GM23338 (cell line): ENCODE results near the gene PACS1. TPM values are rescaled to one million over a fixed set of nuclear protein-coding genes. Genes with fewer than 3 reads are reported as not detected.

Experiments
- ATAC-seq: fragments of 200-7000 bp; cut with Tn5 transposase; 3 replicates; pipeline ENCODE4 v1.9.1; 2020
- DNase-seq: peaks from one replicate; pipeline ENCODE4 v3.0.0-alpha.2; 2015; ENCODE audit warnings: low spot score
- H2AFZ ChIP-seq: fragments of 200-600 bp; sonication (generic); 2 replicates; pipeline ENCODE4 v1.8.0; 2016; ENCODE audit warnings: antibody characterized with exemption, mild to moderate bottlenecking, moderate library complexity
- H3F3A ChIP-seq: fragments of 200-600 bp; sonication (generic); replicated peaks from 2 replicates; pipeline ENCODE4 v1.8.0; 2017; ENCODE audit warnings: antibody characterized with exemption, mixed run types, low read depth
- H3K27ac ChIP-seq: fragments of 200-600 bp; sonication (generic); 2 replicates; pipeline ENCODE4 v1.6.1; 2016; ENCODE audit warnings: low read depth
- H3K27me3 ChIP-seq: fragments of 200-600 bp; sonication (generic); 2 replicates; pipeline ENCODE4 v1.8.0; 2016; ENCODE audit warnings: mild to moderate bottlenecking, mixed run types, moderate library complexity; ENCODE audit not compliant: insufficient read depth
- H3K36me3 ChIP-seq: fragments of 200-600 bp; sonication (generic); 2 replicates; pipeline ENCODE4 v1.8.0; 2016; ENCODE audit warnings: mild to moderate bottlenecking; ENCODE audit not compliant: insufficient read depth
- H3K4me1 ChIP-seq: fragments of 200-600 bp; sonication (generic); 2 replicates; pipeline ENCODE4 v1.8.0; 2016; ENCODE audit warnings: mild to moderate bottlenecking, moderate library complexity; ENCODE audit not compliant: insufficient read depth
- H3K4me2 ChIP-seq: fragments of 200-600 bp; sonication (generic); 2 replicates; pipeline ENCODE4 v1.7.1; 2017; ENCODE audit warnings: mixed run types
- H3K4me3 ChIP-seq: fragments of 200-600 bp; sonication (generic); 2 replicates; pipeline ENCODE4 v1.6.1; 2016; ENCODE audit warnings: mixed run types
- H3K79me2 ChIP-seq: fragments of 200-600 bp; sonication (generic); replicated peaks from 2 replicates; pipeline ENCODE4 v1.8.0; 2017; ENCODE audit warnings: mild to moderate bottlenecking; ENCODE audit not compliant: insufficient read depth
- H3K9me2 ChIP-seq: fragments of 200-600 bp; sonication (generic); 2 replicates; pipeline ENCODE4 v1.8.0; 2017; ENCODE audit not compliant: insufficient read depth
- H4K20me1 ChIP-seq: fragments of 200-600 bp; sonication (generic); replicated peaks from 2 replicates; pipeline ENCODE4 v1.8.0; 2017; ENCODE audit warnings: mild to moderate bottlenecking; ENCODE audit not compliant: insufficient read depth
- H3K27ac Mint-ChIP-seq: 2 replicates; pipeline ENCODE4 v1.8.0; 2020; ENCODE audit warnings: inconsistent platforms, mild to moderate bottlenecking, moderate library complexity, mixed read lengths
- H3K27me3 Mint-ChIP-seq: 3 replicates; pipeline ENCODE4 v1.8.0; 2022; ENCODE audit warnings: low read depth, mild to moderate bottlenecking, moderate library complexity, mixed read lengths, inconsistent platforms; ENCODE audit not compliant: insufficient read depth, poor library complexity
- H3K36me3 Mint-ChIP-seq: 3 replicates; pipeline ENCODE4 v1.8.0; 2021; ENCODE audit warnings: low read depth, mild to moderate bottlenecking, inconsistent platforms, moderate library complexity, mixed read lengths
- H3K4me1 Mint-ChIP-seq: 3 replicates; pipeline ENCODE4 v1.8.0; 2020; ENCODE audit warnings: mild to moderate bottlenecking, inconsistent platforms, mixed read lengths
- H3K4me3 Mint-ChIP-seq: 3 replicates; pipeline ENCODE4 v1.8.0; 2021; ENCODE audit warnings: moderate library complexity, mild to moderate bottlenecking, inconsistent platforms, mixed read lengths
- H3K9me3 Mint-ChIP-seq: 3 replicates; pipeline ENCODE4 v1.8.0; 2020; ENCODE audit warnings: moderate library complexity, mild to moderate bottlenecking, inconsistent platforms, mixed read lengths
- CREB1 ChIP-seq: fragments of 250-450 bp; sonication (Bioruptor Pico); IDR thresholded peaks from 2 replicates; pipeline ENCODE4 v1.5.0; 2020; ENCODE audit warnings: low read depth, mild to moderate bottlenecking, moderate library complexity
- CTCF ChIP-seq, 2 experiments: fragments of 200-600 bp in 1 of 2; sonication (generic) in 1 of 2; conservative IDR thresholded peaks; 2 replicates each; pipeline versions ENCODE4 v1.5.1 to v1.6.1; 2016 to 2017; ENCODE audit warnings: antibody characterized with exemption in 2 of 2, low read depth in 2 of 2, mild to moderate bottlenecking in 2 of 2, moderate library complexity in 1 of 2
- ETS1 ChIP-seq: IDR thresholded peaks from 2 replicates; pipeline ENCODE4 v1.6.1; 2016; ENCODE audit warnings: antibody characterized with exemption
- EZH2 ChIP-seq: fragments of 200-600 bp; sonication (generic); IDR thresholded peaks from one replicate; pipeline ENCODE4 v1.8.0; 2017; ENCODE audit warnings: antibody characterized with exemption, mild to moderate bottlenecking, low read depth; ENCODE audit not compliant: unreplicated experiment
- EZH2phosphoT487 ChIP-seq: fragments of 200-600 bp; sonication (generic); IDR thresholded peaks from one replicate; pipeline ENCODE4 v1.8.1; 2018; ENCODE audit warnings: antibody characterized with exemption; ENCODE audit not compliant: unreplicated experiment
- JUNB ChIP-seq: IDR thresholded peaks from one replicate; pipeline ENCODE4 v1.6.1; 2016; ENCODE audit warnings: antibody characterized with exemption; ENCODE audit not compliant: unreplicated experiment
- NANOG ChIP-seq: IDR thresholded peaks from 2 replicates; pipeline ENCODE4 v1.6.1; 2016; ENCODE audit warnings: antibody characterized with exemption, borderline replicate concordance
- POLR2AphosphoS5 ChIP-seq: IDR thresholded peaks from 2 replicates; pipeline ENCODE4 v1.6.1; 2016; ENCODE audit warnings: antibody characterized with exemption, low read depth
- REST ChIP-seq: IDR thresholded peaks from one replicate; pipeline ENCODE4 v1.6.1; 2018; ENCODE audit warnings: antibody characterized with exemption; ENCODE audit not compliant: unreplicated experiment
- STAT1 ChIP-seq: IDR thresholded peaks from one replicate; pipeline ENCODE4 v1.6.1; 2016; ENCODE audit warnings: antibody characterized with exemption; ENCODE audit not compliant: unreplicated experiment
- ZNF114 ChIP-seq: fragments of 250-450 bp; sonication (Bioruptor Pico); IDR thresholded peaks from 2 replicates; pipeline ENCODE4 v1.5.0; 2020; ENCODE audit warnings: mild to moderate bottlenecking, moderate library complexity
- ZNF331 ChIP-seq: fragments of 250-450 bp; sonication (Bioruptor Pico); IDR thresholded peaks from 2 replicates; pipeline ENCODE4 v1.5.0; 2020; ENCODE audit warnings: low read depth, mild to moderate bottlenecking, moderate library complexity
- ZNF462 ChIP-seq: fragments of 250-450 bp; sonication (Bioruptor Pico); IDR thresholded peaks from 2 replicates; pipeline ENCODE4 v1.5.0; 2020; ENCODE audit warnings: mild to moderate bottlenecking, moderate library complexity
- polyA plus RNA-seq: library from polyadenylated mRNA; unstranded; fragments of >200 nt; fragmentation: Nextera tagmentation; extraction: Ambion mirVana; gene quantifications from 2 replicates; pipeline ENCODE4 v1.2.1, GENCODE V29; 2016
- total RNA-seq: library from RNA; depleted of rRNA; stranded (reverse); fragments of >200 nt; shearing (Covaris generic); gene quantifications from 2 replicates; pipeline ENCODE4 v1.2.3, GENCODE V29; 2014

Gene PACS1
- total and polyA plus RNA-seq, 2 experiments from 2014 or later = 8.0 to 37.5 TPM

GRCh38 chr11:66259956-66260355, 189.9 kb downstream of the PACS1 start:
- no peaks in the 10 kb centered on the region; the same call in 2 of the 3 replicates for H3K9me3 Mint-ChIP-seq
- no peak overlapping the region for H3K4me2 ChIP-seq
- ATAC-seq (no peak), DNase-seq (no peak)
- peaks cover 8% of the 10 kb centered on the region; the same call in 1 of the 2 replicates for H4K20me1 ChIP-seq
- no peak overlapping the region for H3K4me3 ChIP-seq
- no peak overlapping the region for H3K27ac ChIP-seq
- no peak overlapping the region for H3K27ac Mint-ChIP-seq
- H3K4me1 ChIP-seq = peaks cover 19% of the 10 kb centered on the region
- H3K27me3 Mint-ChIP-seq = peaks cover 20% of the 10 kb centered on the region
- peaks cover 16% of the 10 kb centered on the region for H3K4me1 Mint-ChIP-seq
- H3K36me3 ChIP-seq = 0 out of 2 replicates have a peak, but pooled peaks cover 9% of the 10 kb centered on the region
- no peak overlapping the region for H2AFZ ChIP-seq
- peaks cover 24% of the 10 kb centered on the region for H3F3A ChIP-seq
- peaks cover 11% of the 10 kb centered on the region; the same call in 1 of the 2 replicates for H3K79me2 ChIP-seq
- H3K4me3 Mint-ChIP-seq = peak overlapping the region; percentile 91; the same call in 1 of the 3 replicates
- peaks cover 39% of the 10 kb centered on the region for H3K36me3 Mint-ChIP-seq
- no peaks in the 10 kb centered on the region for H3K9me2 ChIP-seq
- TF ChIP-seq REST (no peak), CTCF (conservative IDR thresholded peaks at IDR 0.05; ENCODE audit: low read depth in 2 of 2) (no peak), CREB1 (CRISPR knock-in tag) (no peak), EZH2 (no peak), ZNF462 (CRISPR knock-in tag) (no peak), ZNF331 (no peak), STAT1 (no peak), ETS1 (no peak), EZH2phosphoT487 (no peak), ZNF114 (CRISPR knock-in tag) (no peak), POLR2AphosphoS5 (no peak), JUNB (no peak), NANOG (no peak)
- H3K27me3 ChIP-seq = no peaks in the 10 kb centered on the region
